NCI-H345 (cell line): Measurements from ENCODE around the gene MARCHF11.

Experiments used
- DNase-seq: peaks from one replicate; lab custom pipeline; 2025; lab: John Stamatoyannopoulos, UW

The MARCHF11 gene

DNA sequence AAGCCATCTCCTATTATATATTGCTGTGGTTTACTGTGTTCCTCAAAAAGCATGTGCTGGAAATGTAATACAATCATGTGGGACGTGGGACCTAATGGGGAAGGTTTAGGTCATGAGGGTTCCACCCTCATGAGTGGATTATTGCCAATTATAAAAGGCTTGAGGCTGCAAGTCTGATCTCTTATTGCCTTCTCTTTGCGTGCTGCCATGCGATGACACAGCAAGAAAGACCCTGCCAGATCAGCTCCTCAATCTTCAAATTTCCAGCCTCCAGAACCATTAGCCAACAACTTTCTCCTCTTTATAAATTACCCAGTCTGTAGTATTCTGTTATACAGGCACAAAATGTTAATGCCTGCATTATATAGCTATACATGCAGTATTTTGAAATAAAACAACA is 45.4 kb downstream of the MARCHF11 start:
- no peak for DNase-seq

DNA sequence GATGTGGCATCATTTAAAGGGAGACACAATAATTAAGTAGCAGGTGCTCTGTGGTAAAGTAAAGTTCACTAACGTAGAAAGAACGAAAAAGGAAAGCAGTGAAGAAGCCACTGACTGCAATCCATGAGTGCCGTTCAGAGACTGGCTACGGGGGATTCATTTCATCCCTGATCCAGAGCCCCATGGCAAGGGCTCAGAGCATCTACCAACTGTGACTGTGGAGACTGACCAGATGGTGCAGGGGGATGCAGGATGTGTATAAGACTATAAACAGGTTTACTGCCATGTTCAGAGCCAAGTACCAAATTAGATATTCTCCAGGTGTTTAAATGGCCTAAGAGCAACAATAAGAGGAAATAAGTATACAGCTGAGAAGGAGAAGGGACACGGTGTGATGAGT is 47.7 kb downstream of the MARCHF11 start:
- no peak for DNase-seq

DNA sequence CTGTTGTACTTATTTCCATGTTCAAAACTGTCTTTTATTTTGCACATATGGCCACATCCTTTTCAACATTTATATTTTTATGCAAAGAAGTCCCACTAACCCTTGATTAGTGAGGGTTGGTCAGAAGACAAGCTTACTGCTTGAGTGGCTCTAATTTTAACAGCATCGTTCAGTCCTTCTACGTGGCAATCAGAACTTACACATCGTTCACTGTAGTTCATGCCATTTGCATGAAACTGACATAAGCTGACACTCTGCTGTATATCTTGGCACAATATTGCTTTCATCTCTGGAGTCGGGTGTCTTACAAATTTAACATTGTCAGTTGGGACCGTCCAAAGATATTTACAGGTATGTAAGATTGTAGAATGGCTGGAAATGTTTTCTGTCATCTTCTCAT is 50.6 kb downstream of the MARCHF11 start:
- DNase-seq = no peak

DNA sequence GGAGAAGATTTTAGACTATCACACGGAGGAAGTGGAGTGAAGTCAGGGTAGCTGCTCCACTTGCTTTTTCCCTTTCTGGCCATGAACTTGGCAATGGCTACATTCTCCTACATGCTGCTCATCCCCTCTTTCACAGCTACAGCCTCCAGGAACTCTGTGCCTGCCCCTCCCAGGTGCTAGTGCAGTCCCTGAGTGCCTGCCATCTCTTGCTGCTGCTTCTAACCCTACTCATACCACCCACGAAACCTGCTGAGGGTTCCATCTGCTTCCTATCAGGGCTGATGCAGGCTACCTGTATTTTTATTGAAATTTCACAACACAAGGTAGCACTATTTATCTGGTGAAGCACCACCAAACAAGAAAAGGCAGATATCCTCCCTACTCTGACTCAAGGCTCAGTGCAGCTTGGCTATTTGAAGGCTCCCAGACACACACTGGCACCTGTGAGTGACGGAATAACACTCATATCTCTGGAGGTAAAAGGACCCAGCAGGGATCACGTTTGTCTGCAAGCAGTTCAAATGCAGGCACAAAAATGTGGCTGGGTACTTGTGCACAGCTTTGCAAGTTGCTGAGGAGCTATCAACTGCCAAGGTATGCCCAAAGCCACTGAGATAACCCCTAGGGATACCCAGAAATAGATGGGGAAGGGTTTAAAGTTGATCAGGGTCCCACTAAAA is 51.6 kb downstream of the MARCHF11 start:
- DNase-seq = no peak

DNA sequence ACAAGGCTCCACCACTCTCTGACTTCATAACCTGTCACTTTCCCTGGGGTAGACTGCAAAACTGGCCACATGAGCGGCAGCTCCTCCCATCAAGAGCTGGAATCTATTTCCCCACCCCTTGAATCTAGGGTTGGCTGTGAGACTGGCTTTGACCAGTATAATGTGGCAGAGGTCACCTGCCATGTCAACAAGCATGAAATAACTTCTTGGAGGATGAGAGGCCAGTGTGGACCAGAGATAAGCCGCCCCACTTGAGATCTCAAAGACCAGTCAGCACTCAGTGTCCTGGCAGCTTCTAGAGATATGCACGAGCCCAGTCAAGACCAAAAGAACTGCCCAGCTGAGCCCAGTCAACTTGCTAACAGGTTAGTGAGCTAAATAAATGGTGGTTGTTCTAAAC is 59.0 kb downstream of the MARCHF11 start:
- no peak for DNase-seq

DNA sequence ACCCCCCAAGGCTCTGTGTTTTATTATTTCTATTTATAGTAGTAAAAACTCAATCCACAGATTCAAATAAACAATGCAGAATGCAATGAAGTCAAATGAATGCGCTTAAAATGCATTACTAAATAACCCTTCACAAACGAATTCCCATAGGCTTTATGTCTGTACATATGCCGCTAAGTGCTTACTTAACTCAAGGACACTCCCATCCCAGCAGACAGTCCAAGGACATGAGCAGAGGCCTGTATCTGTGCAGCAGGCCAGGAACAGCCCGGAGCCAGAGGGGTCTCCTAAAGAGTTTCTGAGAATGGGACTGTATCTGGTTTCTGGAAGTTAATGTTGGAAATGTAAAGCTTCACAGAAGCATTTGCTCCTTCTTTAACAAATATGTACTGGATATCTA is 59.8 kb downstream of the MARCHF11 start:
- no peak for DNase-seq

DNA sequence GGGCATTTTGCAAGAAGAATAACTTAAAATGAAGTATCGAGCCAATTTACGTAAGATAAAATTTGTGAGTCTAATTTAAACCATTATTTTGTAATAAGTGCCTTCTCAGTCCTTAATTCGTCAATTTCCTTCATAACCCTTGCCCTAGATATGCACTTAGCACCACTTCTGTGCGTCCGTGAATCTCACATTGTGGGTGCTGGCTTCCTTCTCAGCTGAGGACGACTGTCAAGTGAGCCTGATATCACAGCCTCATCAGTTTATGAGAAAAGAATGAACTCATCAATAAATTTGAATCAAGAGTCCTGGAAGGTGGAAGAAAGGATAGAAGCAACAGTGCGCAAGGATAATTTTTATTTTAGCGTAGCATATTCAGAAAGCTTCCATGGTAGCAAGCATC is 64.5 kb downstream of the MARCHF11 start:
- DNase-seq = no peak

DNA sequence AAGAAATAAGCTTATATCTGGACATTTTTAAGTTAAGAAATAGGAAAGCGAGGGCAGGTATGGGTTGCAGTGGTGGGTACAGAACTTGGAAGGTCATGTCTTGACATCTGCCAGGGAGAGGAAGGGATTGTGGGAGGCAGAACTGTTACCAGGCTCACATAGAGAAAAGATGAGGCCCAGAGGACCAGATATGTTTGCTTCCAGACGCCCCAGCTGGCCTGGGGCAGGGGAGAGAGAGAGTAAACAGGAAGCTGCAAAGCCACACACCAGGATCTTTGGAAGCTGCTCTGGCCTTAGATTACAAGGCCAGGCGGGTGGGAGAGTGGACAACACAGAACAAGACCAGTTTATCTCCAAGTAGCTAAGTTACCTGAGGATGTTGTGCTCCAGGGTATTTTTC is 71.2 kb downstream of the MARCHF11 start:
- no peak for DNase-seq

DNA sequence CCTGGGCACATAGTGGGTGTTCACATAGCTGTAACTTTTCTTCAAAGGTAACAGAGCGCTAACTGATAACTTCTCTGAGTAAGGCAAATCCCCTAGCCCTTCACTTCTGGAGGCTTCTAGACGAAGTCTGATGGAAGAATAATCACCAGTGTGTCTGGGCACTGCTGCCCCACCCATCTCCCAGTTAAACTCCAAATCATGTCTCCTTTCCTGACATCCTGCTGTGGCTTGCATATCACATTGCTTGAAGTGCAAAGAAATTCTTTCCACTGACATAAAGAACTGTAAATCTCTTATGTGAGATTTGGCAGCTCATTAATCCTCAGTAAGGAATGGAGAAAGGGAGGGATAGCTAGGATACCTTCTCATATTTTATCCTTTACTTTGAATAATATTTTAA is 74.6 kb downstream of the MARCHF11 start:
- DNase-seq = no peak

DNA sequence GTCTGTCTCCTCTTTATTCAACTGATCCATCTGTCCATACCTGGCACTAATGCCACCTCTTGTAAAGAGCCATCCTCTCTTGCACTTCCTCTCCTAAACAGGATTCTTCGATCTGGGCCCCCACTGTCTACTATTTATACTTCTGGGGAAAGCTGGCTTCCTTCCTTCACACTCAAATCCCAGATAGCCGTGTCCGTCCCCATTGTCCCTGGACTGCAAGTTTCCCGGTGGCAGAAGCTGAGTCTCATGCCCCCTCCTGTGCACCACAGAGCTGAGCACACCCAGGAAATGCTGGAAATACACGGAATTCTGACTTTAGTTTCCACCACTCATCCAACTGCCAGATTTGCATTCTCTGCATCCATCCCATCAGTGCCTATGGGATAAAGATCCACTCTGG is 84.0 kb downstream of the MARCHF11 start:
- no peak for DNase-seq

DNA sequence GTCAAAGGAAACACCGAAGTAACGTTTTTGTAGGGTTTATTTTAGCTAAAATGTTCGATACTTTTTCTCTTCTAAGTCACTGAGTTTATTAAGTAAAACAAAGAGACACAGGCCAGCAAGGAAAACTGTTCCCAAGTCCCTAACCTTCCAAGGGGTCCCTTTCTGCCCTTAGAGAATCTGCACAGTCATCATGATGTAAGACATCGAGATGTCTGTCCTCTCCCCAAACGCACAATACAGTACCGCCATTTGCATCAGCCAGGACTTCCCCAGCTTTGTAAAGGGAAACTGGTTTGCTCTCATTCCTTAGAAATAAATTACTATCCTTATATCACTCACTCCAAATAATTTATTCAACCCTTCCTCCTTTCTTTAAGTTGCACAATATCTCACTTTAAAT is 89.3 kb downstream of the MARCHF11 start:
- no peak for DNase-seq

DNA sequence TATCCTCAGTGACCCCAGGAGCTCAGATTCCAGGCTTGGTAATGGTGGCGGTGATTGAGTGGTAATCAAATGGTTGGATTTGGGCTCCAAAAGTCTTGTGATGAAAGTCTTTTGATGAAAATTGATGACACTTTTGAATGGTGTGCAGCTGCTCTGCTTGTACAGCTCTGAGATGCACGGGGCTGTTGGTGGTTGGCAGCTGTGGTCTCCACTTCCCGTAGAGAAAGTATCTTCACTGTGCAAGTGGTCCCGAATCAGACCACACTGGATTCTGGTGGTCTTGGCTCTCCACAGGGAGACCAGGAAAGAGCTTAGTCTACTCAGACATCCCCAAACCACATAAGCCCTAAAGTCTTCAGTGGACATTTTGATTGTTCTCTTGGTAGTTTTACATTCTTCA is 96.6 kb downstream of the MARCHF11 start:
- DNase-seq = no peak

DNA sequence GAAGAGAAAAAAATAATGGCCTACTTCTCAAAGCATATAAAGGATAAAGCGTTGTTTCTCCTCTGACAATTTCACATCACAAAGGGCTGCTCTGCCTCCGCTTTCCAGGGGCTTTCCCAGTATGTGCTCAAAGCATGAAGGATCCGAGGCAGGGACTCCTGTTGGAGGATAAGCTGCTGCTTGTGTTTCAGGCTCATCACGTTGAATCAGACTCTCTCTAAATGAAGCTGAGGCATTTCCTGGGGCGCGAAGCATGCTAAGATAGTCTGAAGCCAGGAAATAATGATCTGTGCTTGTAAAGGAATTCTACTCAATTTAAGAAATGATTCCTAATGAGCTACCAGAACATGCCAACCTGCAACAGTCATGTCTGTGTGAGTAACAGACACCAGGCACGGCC is 97.5 kb downstream of the MARCHF11 start:
- no peak for DNase-seq

DNA sequence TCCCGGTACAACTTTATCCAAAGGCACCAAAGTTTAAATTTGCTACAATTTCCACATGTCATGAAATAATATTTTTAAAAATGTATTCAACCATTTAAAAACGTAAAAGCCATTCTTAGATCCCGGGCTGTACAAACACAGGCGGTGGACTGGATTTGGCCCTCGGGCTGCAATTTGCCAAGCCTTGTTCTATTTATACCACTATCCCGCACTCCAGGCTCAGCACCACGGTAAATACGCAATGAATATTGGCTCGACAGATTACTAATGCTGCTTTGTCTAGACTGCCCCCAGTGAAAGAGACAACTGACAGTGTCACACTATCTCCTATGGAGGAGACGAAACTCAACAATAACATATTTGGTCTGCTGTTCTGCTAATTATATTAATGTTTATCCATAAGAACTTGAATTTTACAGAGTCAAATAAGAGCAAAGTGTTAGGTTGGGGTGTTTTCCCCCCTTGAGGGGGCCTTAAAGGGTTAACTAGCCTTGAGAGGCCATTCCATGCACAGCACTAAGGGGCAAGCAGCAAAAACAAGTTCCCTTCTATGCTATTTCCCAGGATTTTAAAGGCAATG is 98.1 kb downstream of the MARCHF11 start:
- no peak for DNase-seq

DNA sequence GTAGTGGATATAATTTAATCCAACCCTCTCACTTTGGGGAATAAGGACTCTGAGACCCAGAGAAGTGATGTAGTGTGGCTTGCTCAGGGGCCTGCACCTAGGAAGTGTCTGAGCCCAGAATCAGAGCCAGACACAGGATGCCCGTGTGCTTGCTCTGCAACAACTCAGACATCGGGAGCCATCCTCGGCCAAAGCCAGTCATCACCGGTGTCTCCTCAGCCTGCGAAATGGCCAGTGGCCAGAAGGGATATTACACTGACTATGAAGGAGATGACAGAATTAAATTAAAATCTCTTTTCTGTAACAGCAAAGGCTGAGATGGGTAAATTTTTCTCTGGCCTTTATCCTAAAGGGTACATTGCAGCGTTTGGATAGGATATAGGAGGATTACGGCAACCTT is 102.9 kb downstream of the MARCHF11 start:
- no peak for DNase-seq

DNA sequence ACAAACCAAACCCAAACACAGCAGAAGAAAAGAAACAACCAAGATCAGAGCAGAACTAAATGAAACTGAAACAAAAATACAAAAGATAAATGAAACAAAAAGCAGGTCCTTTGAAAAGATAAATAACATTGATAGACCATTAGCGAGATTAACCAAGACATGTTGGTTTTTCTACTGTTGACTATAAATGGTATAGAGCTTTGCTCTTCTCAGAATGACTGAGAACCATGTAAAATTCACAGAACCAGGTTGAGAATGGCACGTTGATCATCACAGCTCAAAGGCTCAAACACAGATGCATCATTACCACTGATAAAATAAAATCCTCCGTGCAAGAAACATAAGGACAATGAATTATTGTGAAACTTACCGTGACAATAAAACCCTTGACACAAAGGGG is 105.2 kb downstream of the MARCHF11 start:
- no peak for DNase-seq

DNA sequence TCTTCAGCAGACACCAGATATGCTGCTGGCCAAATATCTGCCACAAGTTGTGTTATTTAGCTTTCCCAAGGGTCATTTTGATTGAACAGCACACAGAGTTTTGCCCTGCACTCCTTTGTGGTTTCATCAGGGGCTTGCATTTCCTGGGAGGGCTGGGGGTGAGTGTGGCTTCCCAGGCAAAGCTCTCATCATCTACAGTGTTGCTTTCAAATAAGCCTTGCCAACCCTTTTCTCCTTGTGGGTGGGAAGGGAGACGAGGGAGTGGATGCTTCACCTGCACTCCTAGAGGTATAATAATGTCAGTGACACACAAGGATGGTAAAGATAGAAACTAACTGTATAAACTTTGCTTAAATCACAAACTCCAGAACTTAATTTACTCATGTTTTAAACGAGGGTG is 107.0 kb downstream of the MARCHF11 start:
- no peak for DNase-seq

DNA sequence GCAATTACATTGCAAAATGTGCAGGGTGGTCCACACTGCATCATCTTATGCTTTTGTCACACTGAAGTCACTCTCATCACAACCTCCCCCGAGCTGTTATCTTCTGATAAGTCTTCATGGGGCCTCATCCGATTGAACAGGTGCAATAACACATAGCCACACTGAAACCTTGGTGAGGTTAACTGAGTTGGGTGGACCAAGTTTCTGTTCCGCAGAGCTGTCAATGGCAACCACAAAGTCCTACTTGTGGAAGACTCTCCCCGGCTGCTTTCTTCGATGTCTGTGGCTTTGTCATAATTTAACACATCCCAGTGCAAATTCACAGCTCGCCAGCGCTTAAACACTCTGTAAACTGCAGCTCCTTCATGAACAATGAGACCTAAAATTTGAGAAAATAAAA is 112.2 kb downstream of the MARCHF11 start:
- DNase-seq = no peak

DNA sequence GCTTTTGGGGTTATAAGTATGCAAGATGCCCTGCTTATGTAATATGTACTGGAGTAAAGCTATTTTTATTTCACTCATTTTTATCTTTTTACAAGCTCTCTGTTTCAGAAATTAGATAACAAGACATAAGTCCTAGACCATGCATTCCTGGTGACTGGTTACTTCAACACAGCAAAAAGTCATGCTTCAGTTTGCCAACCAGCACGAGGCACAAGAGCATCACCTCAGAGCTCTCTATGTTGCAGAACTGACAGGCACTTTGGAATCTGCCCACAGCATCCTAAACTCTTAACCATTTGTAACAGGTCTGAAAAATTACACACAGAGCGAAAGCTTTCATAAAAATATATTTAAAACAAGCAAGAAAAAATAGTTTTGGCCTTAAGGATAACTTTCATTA is 112.8 kb downstream of the MARCHF11 start:
- no peak for DNase-seq

DNA sequence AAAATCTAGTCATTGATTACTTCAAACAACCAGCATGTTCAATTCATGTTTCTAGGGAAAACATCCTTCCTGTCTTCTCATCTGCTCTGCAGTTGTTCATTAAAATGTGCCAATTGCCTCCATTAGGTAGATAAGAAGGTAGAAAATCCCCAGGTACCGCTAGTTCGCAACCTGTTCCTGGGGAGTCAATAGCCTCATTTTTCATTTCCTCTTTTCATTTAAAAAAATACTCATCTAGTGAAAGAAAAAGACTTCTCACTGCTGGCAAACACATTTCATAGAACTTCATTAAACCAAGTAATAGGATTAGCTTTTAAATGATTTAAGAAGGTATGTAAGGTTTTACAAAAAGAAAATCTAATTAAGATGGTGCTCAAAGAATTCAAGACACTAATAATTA is 113.3 kb downstream of the MARCHF11 start:
- DNase-seq = no peak

DNA sequence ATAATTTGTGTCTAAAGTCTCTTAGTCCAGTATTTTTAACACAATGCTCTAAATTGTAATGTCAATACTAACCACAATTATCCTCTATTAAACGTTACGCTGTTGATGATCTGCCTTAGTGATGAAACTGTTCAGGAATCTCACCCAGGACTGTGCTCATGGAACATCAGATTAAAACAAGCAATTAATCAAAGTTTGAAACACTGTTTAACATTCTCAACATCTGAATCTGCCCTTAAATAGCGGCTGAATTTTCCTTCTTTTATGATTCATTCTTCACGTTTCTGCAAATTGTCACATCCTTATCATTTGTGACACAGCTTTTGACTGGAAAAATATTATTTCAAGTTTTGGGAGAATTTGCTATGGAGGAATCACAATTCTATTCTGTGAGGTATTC is 113.8 kb downstream of the MARCHF11 start:
- no peak for DNase-seq

DNA sequence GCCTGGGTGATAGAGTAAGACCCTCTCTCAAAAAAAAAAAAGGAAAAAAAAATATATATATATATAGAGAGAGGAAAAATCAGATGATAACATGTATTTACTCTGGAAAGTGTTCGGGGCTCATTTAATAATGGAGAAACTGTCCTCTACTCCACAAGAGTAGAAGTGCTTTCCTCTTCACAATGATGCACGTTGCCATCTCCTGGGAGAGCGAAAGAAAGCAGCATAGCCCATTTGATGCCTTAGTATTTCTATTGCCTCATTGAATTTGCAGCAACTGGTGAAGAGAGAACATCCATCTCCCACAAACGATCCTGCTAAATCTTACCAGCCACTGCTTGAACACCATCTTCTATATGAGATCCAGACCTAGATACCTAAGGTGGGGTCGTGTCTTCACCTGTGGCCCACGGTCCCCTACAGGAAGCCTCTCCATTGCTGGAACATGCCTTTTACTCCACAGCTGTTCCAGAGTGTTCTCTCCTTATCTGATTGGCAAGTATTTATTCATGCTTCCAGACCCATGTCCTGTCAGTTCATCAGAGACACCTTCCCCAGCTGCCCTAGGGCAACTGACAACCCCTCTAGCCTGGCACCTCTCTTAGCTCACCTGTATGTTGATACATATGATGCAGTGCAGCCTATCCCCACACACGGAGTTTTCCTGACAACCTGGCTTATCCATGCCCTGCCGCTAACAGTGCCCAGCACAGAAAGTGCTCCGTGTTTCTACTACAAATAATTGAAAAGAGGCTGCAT is 115.3 kb downstream of the MARCHF11 start:
- no peak for DNase-seq

DNA sequence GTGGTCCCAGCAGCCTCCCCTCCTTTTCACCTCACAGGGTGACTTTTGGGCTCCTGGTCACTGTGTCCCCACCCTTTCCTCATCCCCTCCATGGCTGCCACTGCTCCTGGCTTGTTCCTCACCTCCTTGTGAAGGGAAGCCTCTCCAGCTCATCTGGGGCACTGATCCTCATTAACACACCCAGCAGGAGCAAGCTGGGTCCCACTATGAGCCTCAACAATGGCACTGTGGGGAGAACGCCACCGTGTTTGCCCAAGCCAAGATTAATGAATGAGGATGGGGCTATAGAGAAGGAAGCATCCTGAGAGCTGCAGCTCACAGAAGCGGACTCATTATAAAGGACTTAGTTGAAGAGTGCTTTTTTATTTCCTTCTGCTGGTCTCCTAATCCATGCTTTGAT is 118.4 kb downstream of the MARCHF11 start:
- DNase-seq = peak; percentile 73

DNA sequence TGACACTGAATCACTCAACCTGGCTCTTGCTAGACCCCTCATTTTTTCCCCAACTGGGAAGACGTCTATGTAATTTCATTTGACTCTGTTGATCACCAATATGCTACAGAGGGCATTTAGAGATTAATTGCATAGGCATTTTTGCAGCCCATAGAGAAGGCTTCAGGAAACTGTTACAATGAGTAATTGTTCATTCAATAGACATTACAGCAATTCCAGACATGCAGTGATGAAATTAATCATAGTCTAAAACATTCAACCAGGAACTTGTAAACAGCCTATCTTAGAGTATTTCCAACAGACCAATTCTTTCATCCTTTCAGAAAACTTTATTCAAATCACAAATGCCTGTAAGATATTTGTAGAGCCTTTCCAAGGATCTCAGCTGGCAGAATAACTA is 122.3 kb downstream of the MARCHF11 start:
- DNase-seq = no peak
